ENCODE results near the gene ARHGEF28.

The ARHGEF28 gene

GRCh38 chr5:73702534-73702933, 76.5 kb downstream of the ARHGEF28 start:
- DNase-seq: no peak

- DNase-seq: no peak
Observed at GRCh38 chr5:73702951-73703350, 77.0 kb downstream of the ARHGEF28 start.

GRCh38 chr5:73705364-73705763, 79.4 kb downstream of the ARHGEF28 start:
- DNase-seq: no peak

- DNase-seq: no peak
Observed at GRCh38 chr5:73706963-73707362, 81.0 kb downstream of the ARHGEF28 start.

GRCh38 chr5:73709536-73710129, 83.6 kb downstream of the ARHGEF28 start:
- DNase-seq: no peak

- DNase-seq: no peak
Observed at GRCh38 chr5:73716284-73716808, 90.3 kb downstream of the ARHGEF28 start.

- DNase-seq: no peak
Observed at GRCh38 chr5:73718762-73719161, 92.8 kb downstream of the ARHGEF28 start.

GRCh38 chr5:73719632-73720031, 93.6 kb downstream of the ARHGEF28 start:
- DNase-seq: no peak

GRCh38 chr5:73722231-73722630, 96.2 kb downstream of the ARHGEF28 start:
- DNase-seq: no peak

- peak; percentile 1 for DNase-seq
Observed at GRCh38 chr5:73726071-73726470, 100.1 kb downstream of the ARHGEF28 start.

- no peak for DNase-seq
Observed at GRCh38 chr5:73726606-73727231, 100.7 kb downstream of the ARHGEF28 start.

GRCh38 chr5:73727470-73727869, 101.5 kb downstream of the ARHGEF28 start:
- no peak for DNase-seq

- DNase-seq: no peak
Observed at GRCh38 chr5:73728493-73729273, 102.7 kb downstream of the ARHGEF28 start.

- no peak for DNase-seq
Observed at GRCh38 chr5:73729329-73729728, 103.3 kb downstream of the ARHGEF28 start.

GRCh38 chr5:73732045-73732444, 106.0 kb downstream of the ARHGEF28 start:
- no peak for DNase-seq

- DNase-seq: no peak
Observed at GRCh38 chr5:73733219-73733618, 107.2 kb downstream of the ARHGEF28 start.

- no peak for DNase-seq
Observed at GRCh38 chr5:73735032-73735734, 109.2 kb downstream of the ARHGEF28 start.

- no peak for DNase-seq
Observed at GRCh38 chr5:73739650-73740049, 113.7 kb downstream of the ARHGEF28 start.

GRCh38 chr5:73740274-73740790, 114.3 kb downstream of the ARHGEF28 start:
- no peak for DNase-seq

- no peak for DNase-seq
Observed at GRCh38 chr5:73743161-73743560, 117.2 kb downstream of the ARHGEF28 start.

GRCh38 chr5:73745836-73746235, 119.8 kb downstream of the ARHGEF28 start:
- no peak for DNase-seq

GRCh38 chr5:73746608-73747007, 120.6 kb downstream of the ARHGEF28 start:
- DNase-seq: no peak

Data from DMS 273 treated with DMSO at 0.1 percent for 48 hours (cell line).